ENCODE results near the gene ZFAND5.
A peak's percentile ranks its signal among the peaks of the same experiment; 100 is the strongest.

Gene ZFAND5

GRCh38 chr9:72334658-72335337, 30.2 kb downstream of the ZFAND5 start:
- in situ Hi-C loops (cut with HindIII; ENCODE audit: low pct_ligation_motif_present, low pct_unique_long_range_greater_than_20kb, low sequenced_read_pairs) = no loop called here
- no peak for DNase-seq

GRCh38 chr9:72333709-72334108, 31.3 kb downstream of the ZFAND5 start:
- no peak for DNase-seq
- in situ Hi-C loops (cut with HindIII; ENCODE audit: low pct_ligation_motif_present, low pct_unique_long_range_greater_than_20kb, low sequenced_read_pairs) = no loop called here

- in situ Hi-C loops (cut with HindIII; ENCODE audit: low pct_ligation_motif_present, low pct_unique_long_range_greater_than_20kb, low sequenced_read_pairs) = no loop called here
Observed at GRCh38 chr9:72333197-72333596, 31.8 kb downstream of the ZFAND5 start.

DNA sequence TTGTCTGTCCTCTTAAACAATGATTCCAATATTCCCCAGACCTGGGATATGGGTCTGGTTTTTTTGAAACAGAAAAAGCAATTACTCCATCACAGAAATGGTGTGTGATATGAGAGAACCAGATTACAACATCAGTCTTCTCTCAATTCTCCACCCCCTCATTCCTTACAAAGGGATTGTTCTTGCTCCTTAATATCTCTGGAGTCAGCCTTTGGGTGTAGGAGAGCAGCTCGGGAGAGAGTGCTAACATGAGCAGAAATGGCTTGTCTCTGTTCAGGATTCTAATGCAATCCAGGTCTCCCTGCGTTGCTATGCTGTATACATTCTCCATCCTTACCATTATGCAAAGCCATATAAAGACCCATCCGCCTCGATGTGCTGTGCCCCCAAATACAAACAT, 32.7 kb downstream of the ZFAND5 start:
- DNase-seq = no peak
- in situ Hi-C loops (cut with HindIII; ENCODE audit: low pct_ligation_motif_present, low pct_unique_long_range_greater_than_20kb, low sequenced_read_pairs) = no loop called here

More at GRCh38 chr9:72333197-72333596, 31.8 kb downstream of the ZFAND5 start:
- DNase-seq = no peak

- in situ Hi-C loops (cut with HindIII; ENCODE audit: low pct_ligation_motif_present, low pct_unique_long_range_greater_than_20kb, low sequenced_read_pairs) = no loop called here
- DNase-seq = no peak
Observed at GRCh38 chr9:72327631-72328030, 37.4 kb downstream of the ZFAND5 start.

GRCh38 chr9:72326641-72327040, 38.4 kb downstream of the ZFAND5 start:
- in situ Hi-C loops (cut with HindIII; ENCODE audit: low pct_ligation_motif_present, low pct_unique_long_range_greater_than_20kb, low sequenced_read_pairs) = no loop called here

DNA sequence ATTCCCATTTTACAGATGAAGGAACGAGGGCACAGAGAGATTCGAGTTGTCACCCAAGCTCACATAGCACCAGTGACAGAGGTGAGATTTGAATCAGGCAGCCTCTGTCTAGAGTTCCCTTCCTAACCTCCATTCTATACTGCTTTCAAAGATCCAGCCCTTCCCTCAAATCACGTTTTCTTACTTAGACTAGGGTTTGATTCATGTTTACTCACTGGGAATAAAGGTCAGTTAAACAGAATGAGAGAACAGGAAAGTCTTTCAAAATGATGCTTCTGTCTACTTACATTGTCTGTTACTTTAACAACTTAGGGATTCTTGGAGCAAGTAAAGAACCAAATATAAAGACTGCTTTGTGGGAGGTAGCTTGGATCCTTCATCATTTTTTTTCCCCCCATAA, 40.0 kb downstream of the ZFAND5 start:
- in situ Hi-C loops (cut with HindIII; ENCODE audit: low pct_ligation_motif_present, low pct_unique_long_range_greater_than_20kb, low sequenced_read_pairs) = no loop called here
- DNase-seq = no peak

More at GRCh38 chr9:72326641-72327040, 38.4 kb downstream of the ZFAND5 start:
- DNase-seq = no peak

- DNase-seq = no peak
- in situ Hi-C loops (cut with HindIII; ENCODE audit: low pct_ligation_motif_present, low pct_unique_long_range_greater_than_20kb, low sequenced_read_pairs) = no loop called here
Observed at GRCh38 chr9:72322678-72323077, 42.3 kb downstream of the ZFAND5 start.

DNA sequence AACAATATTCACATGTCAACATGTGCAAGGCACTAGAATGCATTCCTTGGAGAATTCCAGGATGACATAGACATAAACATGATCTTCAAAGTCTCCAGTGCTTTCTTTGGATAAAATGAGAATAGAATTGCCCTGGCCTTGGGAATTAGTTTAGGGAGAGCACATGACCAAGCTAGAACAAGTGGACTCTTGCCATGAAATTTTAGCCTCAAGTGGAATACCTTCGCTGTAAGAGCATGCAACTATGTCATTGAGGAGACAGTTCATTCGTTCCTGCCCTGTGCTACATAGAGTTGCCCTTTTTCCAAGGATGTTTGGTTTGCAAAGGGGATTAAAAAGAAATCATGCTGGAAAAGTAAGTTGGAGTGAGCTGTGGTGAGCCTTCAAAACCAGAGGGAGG, 42.7 kb downstream of the ZFAND5 start:
- in situ Hi-C loops (cut with HindIII; ENCODE audit: low pct_ligation_motif_present, low pct_unique_long_range_greater_than_20kb, low sequenced_read_pairs) = no loop called here
- no peak for DNase-seq

DNA sequence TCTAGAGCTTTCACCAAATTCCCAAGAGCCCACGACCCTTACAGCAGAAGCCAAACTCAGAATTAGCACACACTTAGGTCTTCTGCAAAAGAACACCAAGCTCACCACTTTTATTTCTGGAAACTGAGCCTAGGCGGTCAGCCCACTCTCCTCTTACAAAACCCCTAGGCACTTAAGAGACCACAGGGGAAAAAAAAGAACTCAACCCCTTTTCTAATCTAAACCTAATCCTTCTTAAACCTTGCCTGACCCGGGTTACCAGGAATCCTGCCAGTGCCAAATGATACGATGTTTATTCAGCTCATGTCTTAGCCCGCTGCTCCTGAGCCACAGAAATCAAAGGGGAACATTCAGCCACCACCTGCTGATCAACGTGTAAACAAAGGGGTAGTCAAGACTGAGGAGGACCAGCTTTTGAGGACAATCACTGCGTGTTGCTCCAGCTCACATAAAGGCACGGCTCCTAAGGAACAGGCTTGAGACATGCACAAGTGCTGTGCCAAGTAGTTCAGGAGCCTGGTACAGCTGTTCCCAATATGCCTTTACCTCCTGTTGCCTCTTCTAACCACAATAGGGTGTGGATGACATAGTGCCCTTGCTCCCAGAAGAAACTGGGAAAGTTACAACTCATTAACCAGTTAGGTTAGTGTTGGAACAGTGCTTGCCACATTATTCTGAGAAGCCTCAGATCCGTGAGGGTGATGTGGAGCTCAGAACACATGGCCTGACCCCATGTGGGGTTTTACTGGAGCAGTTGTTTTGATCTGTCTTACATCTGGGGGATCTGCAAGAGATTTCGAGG, 49.3 kb downstream of the ZFAND5 start:
- DNase-seq = peak; percentile 88
- in situ Hi-C loops (cut with HindIII; ENCODE audit: low pct_ligation_motif_present, low pct_unique_long_range_greater_than_20kb, low sequenced_read_pairs) = no loop called here

GRCh38 chr9:72315089-72315509, 49.9 kb downstream of the ZFAND5 start:
- in situ Hi-C loops (cut with HindIII; ENCODE audit: low pct_ligation_motif_present, low pct_unique_long_range_greater_than_20kb, low sequenced_read_pairs) = no loop called here
- DNase-seq = peak; percentile 57

GRCh38 chr9:72313507-72313906, 51.5 kb downstream of the ZFAND5 start:
- DNase-seq = no peak
- in situ Hi-C loops (cut with HindIII; ENCODE audit: low pct_ligation_motif_present, low pct_unique_long_range_greater_than_20kb, low sequenced_read_pairs) = no loop called here

DNA sequence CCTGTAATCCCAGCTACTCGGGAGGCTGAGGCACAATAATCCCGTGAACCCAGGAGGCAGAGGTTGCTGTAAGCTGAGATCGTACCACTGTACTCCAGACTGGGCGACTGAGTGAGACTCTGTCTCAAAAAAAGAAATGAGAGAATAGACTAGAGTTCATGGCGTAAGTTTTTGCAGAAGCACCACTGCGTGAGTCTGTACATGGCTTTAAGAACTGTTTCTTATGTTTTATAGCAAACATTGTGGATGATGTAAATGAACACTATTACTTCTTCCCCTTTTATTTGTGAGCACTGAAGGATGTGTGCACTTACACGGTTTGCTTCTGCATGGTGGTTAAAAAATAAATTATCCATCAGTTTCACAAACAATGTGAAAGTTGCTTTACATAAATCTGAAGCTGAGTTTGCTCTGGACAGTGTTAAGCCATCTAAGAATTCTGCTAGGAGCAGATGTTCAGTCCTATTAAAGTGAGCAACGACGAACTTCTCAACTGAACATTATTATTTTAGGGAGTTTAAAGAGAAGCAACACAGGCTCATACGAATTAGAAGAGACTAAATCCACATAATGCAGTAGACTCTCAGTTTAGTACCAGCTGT, 52.5 kb downstream of the ZFAND5 start:
- in situ Hi-C loops (cut with HindIII; ENCODE audit: low pct_ligation_motif_present, low pct_unique_long_range_greater_than_20kb, low sequenced_read_pairs) = no loop called here
- no peak for DNase-seq

- no peak for DNase-seq
- in situ Hi-C loops (cut with HindIII; ENCODE audit: low pct_ligation_motif_present, low pct_unique_long_range_greater_than_20kb, low sequenced_read_pairs) = no loop called here
Observed at GRCh38 chr9:72309364-72310133, 55.5 kb downstream of the ZFAND5 start.

DNA sequence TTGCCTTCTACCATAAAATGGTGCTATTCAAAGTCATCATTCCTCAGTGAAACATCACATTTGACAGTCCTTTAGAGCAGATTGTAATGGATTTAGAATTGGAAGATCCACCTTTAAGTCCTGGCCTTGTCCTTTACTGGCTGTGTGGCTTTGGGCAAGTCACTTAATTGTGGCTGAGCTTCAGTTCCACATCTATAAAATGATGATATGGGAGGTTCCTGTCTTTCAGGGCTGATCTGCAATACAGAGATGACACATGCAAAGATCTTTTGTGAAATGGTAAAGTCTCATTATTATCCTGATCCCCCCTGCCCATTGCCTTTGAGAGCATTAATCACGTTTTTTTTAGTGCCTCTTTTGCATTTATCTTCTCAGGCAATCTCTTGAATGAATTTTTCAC, 58.2 kb downstream of the ZFAND5 start:
- no peak for DNase-seq
- in situ Hi-C loops (cut with HindIII; ENCODE audit: low pct_ligation_motif_present, low pct_unique_long_range_greater_than_20kb, low sequenced_read_pairs) = no loop called here

- no peak for DNase-seq
- in situ Hi-C loops (cut with HindIII; ENCODE audit: low pct_ligation_motif_present, low pct_unique_long_range_greater_than_20kb, low sequenced_read_pairs) = no loop called here
Observed at GRCh38 chr9:72305707-72306106, 59.3 kb downstream of the ZFAND5 start.

GRCh38 chr9:72305102-72305546, 59.9 kb downstream of the ZFAND5 start:
- in situ Hi-C loops (cut with HindIII; ENCODE audit: low pct_ligation_motif_present, low pct_unique_long_range_greater_than_20kb, low sequenced_read_pairs) = no loop called here

DNA sequence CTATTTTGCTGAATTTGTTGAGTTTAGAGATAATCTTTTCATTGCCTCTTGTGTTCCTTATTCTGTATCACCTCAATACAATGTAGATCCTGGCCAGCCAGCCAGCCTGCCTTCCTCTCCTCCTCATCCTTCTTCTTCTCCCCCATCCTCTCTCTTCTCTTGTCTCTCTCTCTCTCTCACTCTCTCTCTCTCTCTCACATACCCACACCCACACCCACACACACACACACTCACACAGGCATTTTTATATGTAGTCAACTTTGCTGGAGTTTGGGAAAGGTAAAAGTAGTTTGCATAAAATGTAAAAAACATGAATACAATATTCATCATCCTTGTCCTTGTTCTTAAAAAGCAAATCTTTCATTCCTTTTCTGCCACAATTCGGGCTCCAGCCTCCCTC, 60.5 kb downstream of the ZFAND5 start:
- in situ Hi-C loops (cut with HindIII; ENCODE audit: low pct_ligation_motif_present, low pct_unique_long_range_greater_than_20kb, low sequenced_read_pairs) = no loop called here
- no peak for DNase-seq

More at GRCh38 chr9:72305102-72305546, 59.9 kb downstream of the ZFAND5 start:
- DNase-seq = peak; percentile 97

Data from ACHN (cell line).